ES-I3 (cell line): ENCODE data around the gene SLC25A2.
A peak's percentile ranks its signal among the peaks of the same experiment; 100 is the strongest.
"Not testable (repeated sequence)": the region's sequence is repeated elsewhere in the genome, so short reads cannot be mapped to it uniquely, and the experiment has no call there.

Experiments
- H3K36me3 ChIP-seq: 2 replicates; pipeline ENCODE4 v1.6.1; 2013; ENCODE audit warnings: mild to moderate bottlenecking, low read length, control low read depth, moderate library complexity; ENCODE audit not compliant: insufficient read depth
- H3K4me1 ChIP-seq: 2 replicates; pipeline ENCODE4 v1.6.1; 2013; ENCODE audit warnings: mild to moderate bottlenecking, control low read depth, low read length; ENCODE audit not compliant: insufficient read depth
- H3K9ac ChIP-seq: 2 replicates; pipeline ENCODE4 v1.6.1; 2013; ENCODE audit warnings: low read depth, mild to moderate bottlenecking, low read length, moderate library complexity
- H3K9me3 ChIP-seq: 2 replicates; pipeline ENCODE4 v1.6.1; 2013; ENCODE audit warnings: mild to moderate bottlenecking, low read length, moderate library complexity; ENCODE audit not compliant: control insufficient read depth, insufficient read depth

Gene SLC25A2

GRCh38 chr5:141326088-141326854, 22.4 kb upstream of the SLC25A2 start:
- Histone ChIP-seq H3K36me3 (no peaks in the 10 kb centered on the region), H3K9me3 (no peaks in the 10 kb centered on the region; the same call in 1 of the 2 replicates), H3K9ac (peak overlapping the region; percentile 78), H3K4me1 (no peaks in the 10 kb centered on the region)

DNA sequence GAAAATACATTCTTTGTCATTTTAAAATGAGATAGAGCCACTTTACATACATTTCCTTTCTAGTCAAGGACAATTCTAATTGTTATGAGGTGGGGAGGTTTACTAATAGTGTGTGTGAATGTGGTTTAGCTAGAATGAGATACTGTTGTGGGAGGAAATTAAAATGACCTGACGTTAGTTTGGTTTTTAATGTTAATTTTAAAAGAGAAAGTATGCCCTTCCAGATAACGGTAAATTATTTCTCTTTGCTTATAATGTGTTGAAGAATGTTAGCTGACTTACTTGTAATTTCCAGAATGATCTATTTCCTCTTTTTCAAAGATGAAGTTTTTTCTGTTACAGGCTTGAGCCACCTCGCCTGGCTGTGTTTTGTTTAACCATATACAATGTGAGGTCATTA, 18.4 kb upstream of the SLC25A2 start:
- no peaks in the 10 kb centered on the region; the same call in 1 of the 2 replicates for H3K4me1 ChIP-seq
- no peak overlapping the region for H3K9ac ChIP-seq
- peaks cover 20% of the 10 kb centered on the region for H3K9me3 ChIP-seq
- peaks cover 17% of the 10 kb centered on the region for H3K36me3 ChIP-seq

DNA sequence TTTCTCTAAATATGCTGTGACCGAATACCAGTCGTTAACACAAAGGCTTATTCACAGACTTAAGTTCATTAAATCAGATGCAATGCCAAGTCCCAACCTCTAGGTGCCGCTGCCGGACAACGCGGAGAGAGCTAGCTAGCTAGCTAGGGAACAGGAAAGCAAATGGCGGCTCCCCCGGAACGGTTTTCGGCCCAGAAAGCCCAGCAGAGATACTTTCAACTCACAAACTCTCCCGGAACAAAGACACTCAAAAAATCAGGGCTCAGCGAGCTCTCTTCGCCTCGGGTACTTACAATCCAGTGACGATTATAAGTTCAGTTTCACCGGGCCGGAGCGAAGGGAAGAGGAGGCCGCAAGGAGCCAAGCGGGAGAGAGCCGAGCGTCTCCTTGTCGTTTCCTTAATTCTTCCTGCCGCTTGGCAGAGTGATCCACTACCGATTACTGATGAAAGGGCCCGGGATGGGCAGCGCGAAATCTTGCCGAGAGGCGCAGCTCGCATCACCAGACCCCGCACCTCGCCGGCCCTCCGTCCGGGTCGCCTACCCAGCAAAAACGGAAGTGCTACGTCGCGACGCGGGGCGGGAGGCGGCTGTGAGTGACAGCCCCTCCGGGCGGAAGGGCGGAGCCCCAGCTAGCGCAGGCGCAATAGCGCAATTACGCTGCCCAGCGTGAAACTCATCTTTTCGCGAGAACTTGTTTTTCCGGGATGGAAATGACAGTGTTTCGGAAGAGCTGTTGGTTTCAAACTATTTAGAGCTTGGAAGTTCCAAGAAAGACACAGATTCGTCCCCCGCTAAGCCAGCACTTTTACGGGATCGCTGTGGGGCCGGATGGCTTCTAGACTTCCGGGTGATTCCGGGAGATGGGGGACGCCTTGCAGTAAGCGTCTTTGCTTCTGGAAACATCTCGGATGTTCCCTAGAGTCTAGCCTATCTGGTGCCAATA, 16.6 kb upstream of the SLC25A2 start, which contains the start of gene TAF7:
TAF7 (minus strand) TSS at position 560 of the 945 bp plus-strand sequence. CDS start 740 bp downstream, outside the sequence.
- Histone ChIP-seq H3K4me1 (no peaks in the 10 kb centered on the region; the same call in 1 of the 2 replicates), H3K36me3 (peaks cover 17% of the 10 kb centered on the region), H3K9ac (peak within 1 kb of the TSS; percentile 99), H3K9me3 (peaks cover 20% of the 10 kb centered on the region)

- H3K9ac ChIP-seq = peak overlapping the region; percentile 99
These were observed 15.8 kb upstream of the SLC25A2 start for GRCh38 chr5:141319699-141320098.

DNA sequence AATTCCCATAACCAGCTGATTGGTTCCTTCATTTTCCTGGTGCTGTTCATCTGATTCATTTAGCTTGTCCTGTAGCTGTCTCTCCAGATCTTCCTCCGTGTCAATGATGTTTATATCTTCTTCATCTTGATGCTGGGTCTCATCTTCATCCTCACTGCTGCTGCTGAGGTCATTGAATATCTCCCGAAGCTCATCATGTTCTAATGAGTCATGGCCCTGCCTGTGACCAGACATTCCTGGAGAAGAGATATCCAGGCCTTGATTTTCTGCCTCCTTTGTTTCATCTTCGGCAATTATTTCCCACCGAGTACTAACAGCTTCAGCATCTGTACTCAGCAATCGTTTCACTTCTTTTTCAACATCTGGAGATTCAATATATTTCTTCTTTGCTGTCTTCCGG, 15.4 kb upstream of the SLC25A2 start:
- Histone ChIP-seq H3K4me1 (no peaks in the 10 kb centered on the region; the same call in 1 of the 2 replicates), H3K9me3 (peaks cover 20% of the 10 kb centered on the region), H3K9ac (peak overlapping the region; percentile 99; the same call in 1 of the 2 replicates), H3K36me3 (peaks cover 17% of the 10 kb centered on the region)

More at GRCh38 chr5:141319699-141320098, 15.8 kb upstream of the SLC25A2 start:
- H3K4me1 ChIP-seq = no peaks in the 10 kb centered on the region; the same call in 1 of the 2 replicates
- H3K9me3 ChIP-seq = peaks cover 20% of the 10 kb centered on the region
- H3K36me3 ChIP-seq = peaks cover 17% of the 10 kb centered on the region

DNA sequence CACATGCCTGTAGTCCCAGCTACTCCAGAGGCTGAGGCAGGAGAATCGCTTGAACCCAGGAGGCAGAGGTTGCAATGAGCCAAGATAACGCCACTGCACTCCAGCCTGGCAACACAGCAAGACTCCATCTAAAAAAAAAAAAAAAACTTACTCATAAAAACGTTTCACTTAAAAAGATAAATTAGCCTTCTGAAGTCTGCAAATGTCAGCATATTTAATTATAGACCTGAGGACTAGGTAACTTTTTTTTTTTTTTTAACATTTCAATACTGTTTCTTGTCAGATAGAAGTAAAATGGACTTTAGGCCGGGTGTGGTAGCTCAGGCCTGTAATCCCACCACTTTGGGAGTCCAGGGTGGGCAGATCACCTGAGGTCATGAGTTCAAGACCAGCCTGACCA, 13.1 kb upstream of the SLC25A2 start:
- not testable (repeated sequence) for H3K4me1 ChIP-seq, H3K9ac ChIP-seq
- H3K9me3 ChIP-seq = peaks cover 20% of the 10 kb centered on the region
- peaks cover 17% of the 10 kb centered on the region for H3K36me3 ChIP-seq

DNA sequence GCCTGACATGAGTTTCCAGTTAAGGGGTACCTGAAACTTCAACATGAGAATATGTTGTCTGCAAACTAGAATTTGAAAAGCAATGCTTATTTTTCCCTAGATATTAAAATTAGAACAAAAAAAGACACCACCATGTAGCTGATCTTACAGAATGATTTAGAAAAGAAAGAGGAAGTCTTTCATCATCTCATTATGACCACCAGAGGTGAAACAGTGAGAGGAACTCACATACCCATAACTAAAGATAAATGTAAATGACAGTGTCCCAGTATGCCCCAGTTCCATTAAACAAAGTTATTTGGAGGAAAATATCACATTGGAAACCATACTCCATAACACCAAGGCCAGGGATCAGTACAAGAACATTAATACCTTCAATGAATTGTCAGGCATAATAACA, 9.9 kb upstream of the SLC25A2 start:
- H3K9ac ChIP-seq = no peak overlapping the region
- peaks cover 8% of the 10 kb centered on the region for H3K36me3 ChIP-seq
- peaks cover 10% of the 10 kb centered on the region for H3K9me3 ChIP-seq
- H3K4me1 ChIP-seq = no peaks in the 10 kb centered on the region; the same call in 1 of the 2 replicates

- Histone ChIP-seq H3K9ac (no peak overlapping the region), H3K36me3 (no peaks in the 10 kb centered on the region; the same call in 1 of the 2 replicates), H3K9me3 (0 out of 2 replicates have a peak, but pooled peaks cover 2% of the 10 kb centered on the region), H3K4me1 (no peaks in the 10 kb centered on the region)
These were observed 2.8 kb upstream of the SLC25A2 start for GRCh38 chr5:141306630-141307029.

GRCh38 chr5:141298376-141298775, 5.5 kb downstream of the SLC25A2 start:
- Histone ChIP-seq H3K9ac (no peak overlapping the region), H3K9me3 (0 out of 2 replicates have a peak, but pooled peaks cover 2% of the 10 kb centered on the region), H3K36me3 (no peaks in the 10 kb centered on the region), H3K4me1 (no peaks in the 10 kb centered on the region)

- Histone ChIP-seq H3K36me3 (no peaks in the 10 kb centered on the region), H3K9me3 (peaks cover 2% of the 10 kb centered on the region; the same call in 1 of the 2 replicates), H3K9ac (no peak overlapping the region), H3K4me1 (no peaks in the 10 kb centered on the region)
These were observed 30.9 kb downstream of the SLC25A2 start for GRCh38 chr5:141272906-141273305.

DNA sequence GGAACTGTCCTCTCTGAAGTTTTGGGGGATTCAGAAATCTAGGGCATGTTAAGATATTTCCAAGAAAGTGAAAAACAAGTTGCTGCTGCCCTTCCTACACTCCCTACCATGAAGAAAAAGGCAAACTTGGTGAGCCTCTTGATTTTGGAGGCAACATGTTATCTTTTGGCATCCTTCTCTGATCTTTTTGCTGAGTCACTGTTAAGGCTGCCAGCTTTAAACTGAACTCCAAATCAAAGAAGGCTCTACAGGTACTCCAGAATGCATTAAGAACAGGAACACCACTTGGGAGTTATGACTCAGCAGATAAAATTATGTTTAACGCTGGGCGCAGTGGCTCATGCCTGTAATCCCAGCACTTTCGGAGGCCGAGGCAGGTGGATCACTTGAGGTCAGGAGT, 34.7 kb downstream of the SLC25A2 start:
- peaks cover 9% of the 10 kb centered on the region for H3K9me3 ChIP-seq
- H3K36me3 ChIP-seq = no peaks in the 10 kb centered on the region
- no peak overlapping the region for H3K9ac ChIP-seq
- H3K4me1 ChIP-seq = no peaks in the 10 kb centered on the region

DNA sequence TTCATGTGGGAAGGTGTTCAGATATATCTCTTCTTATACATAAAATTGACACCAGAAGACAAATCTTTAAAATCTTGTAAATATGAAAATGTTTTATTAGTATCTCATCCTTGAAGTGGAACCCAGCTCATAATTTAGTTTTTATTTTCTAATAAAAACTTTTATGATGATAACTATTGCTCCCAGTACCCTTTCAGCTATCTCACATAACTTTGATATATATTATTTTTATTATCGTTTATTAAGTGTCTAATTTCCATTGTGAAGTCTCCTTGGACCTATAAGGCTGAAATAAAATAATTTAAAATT, 42.7 kb downstream of the SLC25A2 start:
- Histone ChIP-seq H3K4me1 (no peaks in the 10 kb centered on the region), H3K9me3 (peaks cover 30% of the 10 kb centered on the region), H3K9ac (no peak overlapping the region), H3K36me3 (no peaks in the 10 kb centered on the region)

DNA sequence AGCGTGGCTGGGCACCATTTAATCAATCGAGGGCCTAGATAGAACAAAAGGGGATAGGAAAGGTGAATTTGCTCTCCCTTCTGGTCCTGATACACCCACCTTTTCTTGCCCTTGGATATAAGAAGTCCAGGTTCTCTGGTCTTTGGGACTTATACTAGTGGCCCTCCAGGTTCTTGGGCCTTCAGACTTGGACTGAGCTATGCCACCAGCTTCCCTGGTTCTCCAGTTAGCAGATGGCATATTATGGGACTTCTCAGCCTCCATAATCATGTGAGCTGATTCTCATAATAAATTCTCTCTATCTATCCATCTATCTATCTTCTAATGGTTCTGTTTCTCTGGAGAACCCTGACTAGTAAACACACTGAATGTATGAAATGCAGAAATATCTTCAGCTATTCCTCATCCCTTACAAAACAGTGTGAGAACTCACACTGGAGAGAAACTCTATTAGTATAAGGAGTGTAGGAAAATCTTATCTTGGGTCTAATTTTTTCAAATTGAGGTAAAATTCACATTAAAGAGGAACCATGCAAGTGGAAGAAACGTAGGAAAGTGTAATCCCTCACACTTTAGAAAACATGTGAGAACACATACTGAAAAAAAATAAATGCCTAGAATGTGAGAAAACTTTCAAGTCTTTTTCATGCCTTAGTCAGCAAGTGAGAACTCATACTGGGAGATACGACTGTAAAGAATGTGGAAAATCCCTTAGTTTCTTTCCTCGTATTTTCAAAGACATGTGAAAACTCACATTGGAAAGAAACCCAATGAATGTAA, 43.2 kb downstream of the SLC25A2 start:
- Histone ChIP-seq H3K9ac (no peak overlapping the region), H3K36me3 (no peaks in the 10 kb centered on the region), H3K4me1 (no peaks in the 10 kb centered on the region), H3K9me3 (peaks cover 28% of the 10 kb centered on the region)

DNA sequence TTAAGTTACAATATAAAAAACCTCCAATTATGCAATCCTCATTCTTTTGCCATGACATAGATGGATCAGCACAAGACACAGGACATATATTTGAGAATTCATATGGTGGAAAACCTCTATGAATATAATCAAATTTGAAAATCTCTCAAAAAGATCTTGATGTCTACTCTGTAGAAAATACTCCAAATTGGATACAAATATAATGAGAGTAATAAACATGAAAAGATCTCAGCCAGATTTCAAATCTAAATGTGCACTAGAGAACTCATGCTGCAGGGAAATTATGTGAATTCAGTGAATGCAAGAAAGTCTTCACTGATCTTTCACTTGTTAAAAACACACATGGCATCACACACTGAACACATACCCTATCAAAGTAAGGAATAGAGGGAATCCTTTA, 44.9 kb downstream of the SLC25A2 start:
- no peaks in the 10 kb centered on the region for H3K36me3 ChIP-seq
- H3K4me1 ChIP-seq = no peaks in the 10 kb centered on the region
- peaks cover 28% of the 10 kb centered on the region for H3K9me3 ChIP-seq

More for the DNA sequence above, 44.9 kb downstream of the SLC25A2 start:
- no peak overlapping the region for H3K9ac ChIP-seq
